HG03571 (cell line): ENCODE measurements around the gene CFAP46.

Experiments used
- ATAC-seq: cut with Tn5 transposase; IDR thresholded peaks from one replicate; pipeline ENCODE4 v1.9.1; 2021; ENCODE audit not compliant: unreplicated experiment

Gene CFAP46

DNA sequence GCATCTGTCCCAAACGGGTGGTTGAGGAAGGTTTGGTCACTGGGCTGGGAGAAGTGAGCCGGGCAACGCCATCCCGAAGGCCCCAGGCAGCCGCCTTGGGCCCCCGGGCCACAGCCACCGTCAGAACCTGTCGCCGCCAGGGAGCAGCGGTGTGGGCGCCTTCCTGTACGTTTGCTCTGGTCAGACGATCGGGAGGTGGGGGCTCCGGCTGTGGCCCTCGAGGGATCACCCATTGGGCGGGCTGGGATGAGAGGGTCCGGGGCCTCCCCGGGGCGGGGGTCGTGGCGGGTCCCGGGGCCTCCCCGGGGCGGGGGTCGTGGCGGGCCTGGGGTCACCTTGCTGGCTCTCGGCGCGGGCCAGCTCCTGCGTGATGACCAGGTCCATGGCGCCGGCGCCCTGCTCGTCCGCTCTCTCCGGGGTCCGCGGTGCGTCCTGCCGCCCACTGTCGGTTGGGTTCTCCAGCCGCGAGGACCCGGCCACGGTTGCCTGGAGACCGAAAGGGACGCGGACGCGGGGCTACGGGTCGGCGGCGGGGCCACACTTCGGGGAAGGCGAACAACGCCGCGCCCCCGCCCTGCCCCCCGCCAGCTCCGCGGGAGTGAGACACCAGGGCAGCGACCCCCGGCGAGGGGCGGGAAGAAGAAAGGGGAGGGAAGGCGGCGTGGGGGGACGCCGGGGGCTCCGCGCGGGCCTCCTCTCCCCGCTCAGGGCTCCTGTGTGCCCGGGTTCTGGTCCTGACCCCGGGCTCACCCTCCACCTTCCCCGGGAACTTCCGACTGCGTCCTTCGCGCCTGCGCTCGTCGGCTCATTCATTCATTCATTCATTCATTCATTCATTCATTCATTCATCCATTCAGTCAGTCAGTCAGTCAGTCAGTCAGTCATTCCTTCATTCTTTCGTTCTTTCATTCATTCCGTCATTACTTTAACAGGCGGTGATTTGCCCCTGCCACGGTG, at the start of gene CFAP46:
CFAP46 (minus strand) TSS at position 470 of the 957 bp plus-strand sequence; CDS start at position 384, 86 bp downstream.
- ATAC-seq: no peak

DNA sequence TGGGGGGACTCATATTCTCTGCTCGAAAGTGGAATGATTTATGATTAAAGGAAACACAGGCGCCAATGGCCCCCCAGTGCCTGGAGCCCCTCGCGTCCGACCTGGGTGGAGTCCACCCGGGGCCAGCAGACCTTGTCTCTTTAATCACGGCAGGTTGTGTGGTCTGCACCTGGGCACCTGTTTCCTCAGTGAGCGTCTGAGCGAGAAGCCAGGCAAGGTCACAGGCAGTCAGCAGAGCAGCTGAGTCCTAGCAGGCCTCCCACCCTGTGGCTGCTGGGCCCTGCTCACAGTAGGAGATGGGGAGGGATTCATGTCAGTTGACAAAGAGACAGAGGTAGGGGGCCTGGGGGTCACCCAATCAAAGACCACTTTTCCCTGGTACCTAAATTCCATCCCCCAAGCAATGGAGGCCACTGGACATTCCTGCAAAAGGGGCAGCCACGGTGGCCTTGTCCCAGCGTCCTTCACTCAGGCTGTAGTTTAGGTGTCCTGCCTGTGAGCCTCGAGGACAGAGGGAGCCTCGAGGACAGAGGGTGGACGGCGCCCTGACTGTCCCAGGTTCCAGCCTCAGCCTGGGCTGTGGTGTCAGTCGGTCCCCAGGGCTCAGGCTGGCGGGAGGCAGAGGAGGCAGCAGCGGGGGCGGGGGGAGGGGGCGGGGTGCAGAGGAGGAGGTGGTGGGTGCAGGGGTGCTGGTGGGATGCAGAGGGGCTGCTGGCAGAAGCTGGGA, 49.5 kb upstream of the CFAP46 start:
- no peak for ATAC-seq

DNA sequence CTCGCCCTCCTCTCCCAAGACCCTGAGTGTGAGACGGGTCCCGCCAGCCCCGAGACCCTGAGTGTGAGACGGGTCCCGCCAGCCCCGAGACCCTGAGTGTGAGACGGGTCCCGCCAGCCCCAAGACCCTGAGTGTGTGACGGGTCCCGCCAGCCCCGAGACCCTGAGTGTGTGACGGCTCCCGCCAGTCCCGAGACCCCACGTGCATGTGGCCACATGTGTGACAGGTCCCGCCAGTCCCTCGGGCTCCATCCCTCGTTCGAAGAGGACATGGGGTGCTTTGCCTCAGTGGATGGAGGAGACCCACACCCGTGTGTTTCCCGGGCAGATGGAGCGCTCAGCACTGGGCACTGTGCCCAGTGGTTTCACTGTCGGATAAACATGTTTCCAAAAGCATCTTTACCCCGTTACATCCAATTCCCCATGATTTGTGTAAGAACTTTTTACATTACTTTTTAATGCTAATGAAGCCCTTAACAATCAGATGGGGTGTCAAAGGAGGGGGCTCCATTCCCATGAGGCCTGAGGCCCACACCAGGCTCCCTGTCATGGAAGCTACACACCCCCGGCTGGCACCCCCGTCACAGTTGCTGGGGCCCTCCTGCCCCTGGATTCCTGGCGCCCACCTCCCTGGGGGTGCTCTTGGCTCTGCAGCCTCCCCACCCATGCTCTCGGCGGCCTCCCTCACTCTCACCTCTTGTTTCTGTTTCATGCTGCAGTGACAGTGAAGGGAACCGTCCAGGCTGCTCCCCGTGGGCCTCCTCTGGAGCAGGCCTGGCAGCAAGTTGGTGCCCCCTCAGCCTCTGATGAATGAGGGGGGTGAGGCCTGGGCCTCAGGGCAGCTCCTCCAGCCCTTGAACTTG, 48.5 kb upstream of the CFAP46 start:
- no peak for ATAC-seq

DNA sequence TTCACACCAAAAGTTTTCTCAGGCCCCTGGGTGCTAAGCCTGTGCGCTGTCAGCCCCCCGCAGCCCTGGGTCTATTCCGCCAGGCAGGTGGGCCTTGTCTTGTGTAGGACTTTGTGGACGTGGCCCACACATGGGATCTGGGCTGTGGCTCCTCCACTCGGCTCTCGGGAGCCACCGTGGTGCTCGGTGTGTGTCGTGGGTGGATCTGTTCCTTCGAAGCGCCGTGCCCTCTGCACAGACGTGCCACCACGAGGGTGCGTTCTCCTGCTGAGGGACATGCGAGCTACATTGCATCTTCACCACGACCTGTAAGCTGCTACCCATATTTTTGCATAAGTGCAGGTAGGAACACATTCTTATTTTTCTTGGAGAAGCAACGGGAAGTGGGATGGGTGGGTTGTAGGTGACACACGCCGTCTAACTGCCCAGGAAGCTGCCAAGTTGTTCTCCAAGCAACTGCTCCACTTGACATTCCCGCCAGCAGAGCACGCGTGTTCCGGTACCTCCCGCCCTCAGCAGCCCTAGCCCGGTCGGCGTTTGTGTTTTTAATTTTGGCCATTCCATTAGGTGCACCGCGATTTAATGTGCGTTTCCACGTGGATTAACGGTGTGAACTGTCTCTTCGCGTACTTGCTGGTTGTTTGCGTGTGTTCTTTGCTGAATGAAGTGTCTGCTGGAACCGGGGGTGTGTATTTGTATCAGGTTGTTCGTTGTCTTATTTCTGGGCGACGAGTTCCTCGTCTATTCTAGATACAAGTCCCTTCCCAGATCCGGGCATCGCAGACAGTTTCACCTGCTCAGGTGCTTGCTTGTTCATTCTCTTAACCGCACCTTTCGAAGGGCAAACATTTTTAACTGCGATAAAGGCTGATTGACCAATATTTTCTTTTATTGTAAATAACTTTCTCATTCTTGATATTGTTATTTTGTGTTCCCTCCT, 47.4 kb upstream of the CFAP46 start:
- no peak for ATAC-seq

DNA sequence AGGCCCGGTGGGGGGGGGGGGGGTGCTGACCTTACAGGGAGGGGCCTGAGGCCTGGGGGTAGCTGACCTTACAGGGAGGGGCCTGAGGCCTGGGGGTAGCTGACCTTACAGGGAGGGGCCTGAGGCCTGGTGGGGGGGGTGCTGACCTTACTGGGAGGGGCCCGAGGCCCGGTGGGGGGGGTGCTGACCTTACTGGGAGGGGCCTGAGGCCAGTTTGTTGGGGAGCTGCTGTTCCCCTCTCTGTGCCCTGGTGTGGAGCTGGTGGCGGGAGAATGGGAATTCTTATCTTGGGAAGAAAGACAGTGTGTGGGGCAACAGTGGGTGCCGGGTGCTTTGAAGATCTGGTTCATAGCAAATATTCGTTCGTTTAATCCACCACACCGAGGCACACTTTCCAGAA, 46.6 kb upstream of the CFAP46 start:
- ATAC-seq: no peak

DNA sequence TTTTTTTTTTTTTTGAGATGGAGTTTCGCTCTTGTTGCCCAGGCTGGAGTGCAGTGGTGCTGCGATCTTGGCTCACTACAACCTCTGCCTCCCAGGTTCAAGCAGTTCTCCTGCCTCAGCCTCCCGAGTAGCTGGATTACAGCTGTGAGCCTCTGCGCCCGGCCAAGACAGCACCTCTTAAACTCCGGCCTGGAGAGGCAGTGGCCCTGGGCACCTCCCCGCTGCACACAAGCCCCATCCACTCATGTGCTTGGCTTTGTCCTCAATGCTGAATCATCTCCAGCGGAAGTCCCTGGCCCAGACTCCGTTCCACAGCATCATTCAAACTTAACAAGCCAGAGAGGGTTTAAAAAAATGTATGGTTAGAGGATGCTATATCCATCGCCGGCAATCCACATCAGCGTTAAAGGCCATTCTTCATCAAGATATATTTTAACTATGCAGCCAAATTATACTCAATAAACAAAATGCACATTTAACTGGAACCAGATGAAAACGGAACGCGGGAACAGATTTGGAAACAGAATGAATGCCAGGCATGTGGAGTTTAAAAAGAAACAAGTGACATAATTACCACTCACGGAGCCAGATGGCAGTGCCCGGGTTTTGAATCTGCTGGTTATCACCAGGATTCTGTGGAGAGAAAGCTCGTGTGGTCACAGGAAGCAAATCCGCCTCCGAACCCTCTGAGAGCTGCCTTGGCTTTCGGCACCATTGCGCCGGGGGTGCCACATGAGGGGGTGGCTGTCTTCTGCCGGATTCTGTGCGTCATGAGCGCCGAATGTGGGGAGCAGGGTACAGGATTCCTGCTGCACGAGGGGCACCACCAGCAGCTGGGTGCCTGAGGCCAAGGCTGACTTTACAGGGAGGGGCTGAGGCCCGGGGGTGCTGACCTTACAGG, 45.6 kb upstream of the CFAP46 start:
- ATAC-seq: no peak

DNA sequence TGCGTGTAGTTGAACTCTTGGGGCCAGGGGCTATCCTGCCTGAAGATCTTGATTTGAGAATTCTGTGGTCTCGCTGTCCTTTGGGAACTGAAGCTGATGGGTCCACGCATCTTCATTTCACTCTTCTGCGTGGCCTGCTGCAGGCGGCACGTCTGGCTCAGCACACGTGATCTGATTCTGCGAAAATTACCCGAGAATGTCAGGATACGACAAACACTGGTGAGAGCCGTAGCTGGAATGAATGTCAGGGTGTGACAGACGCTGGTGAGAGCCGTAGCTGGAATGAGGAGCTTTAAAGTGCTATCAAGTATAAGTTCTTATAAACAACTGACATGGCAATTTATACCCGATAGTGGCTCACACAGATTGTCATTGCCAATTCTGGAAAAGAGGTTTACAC, 44.6 kb upstream of the CFAP46 start:
- ATAC-seq: no peak

DNA sequence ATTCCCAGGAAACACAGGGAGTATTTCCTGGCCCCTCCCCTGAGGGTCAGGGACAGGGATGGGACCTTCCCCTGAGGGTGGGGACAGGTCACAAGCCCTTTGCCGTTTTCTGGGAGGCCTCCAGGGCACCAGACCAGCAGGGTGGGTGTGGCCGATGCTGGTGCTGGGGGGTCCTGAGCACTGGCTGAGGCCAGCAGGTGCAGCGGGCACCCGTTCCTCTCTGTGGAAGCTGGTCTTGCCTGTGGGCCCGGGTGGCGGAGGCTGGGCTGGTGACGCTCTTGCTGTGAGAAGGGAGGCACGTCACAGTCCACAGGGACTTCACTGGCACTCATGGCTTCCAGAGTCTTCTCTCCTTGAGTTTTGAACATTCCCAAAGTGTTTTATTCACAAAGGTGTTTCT, 44.2 kb upstream of the CFAP46 start:
- ATAC-seq: no peak

DNA sequence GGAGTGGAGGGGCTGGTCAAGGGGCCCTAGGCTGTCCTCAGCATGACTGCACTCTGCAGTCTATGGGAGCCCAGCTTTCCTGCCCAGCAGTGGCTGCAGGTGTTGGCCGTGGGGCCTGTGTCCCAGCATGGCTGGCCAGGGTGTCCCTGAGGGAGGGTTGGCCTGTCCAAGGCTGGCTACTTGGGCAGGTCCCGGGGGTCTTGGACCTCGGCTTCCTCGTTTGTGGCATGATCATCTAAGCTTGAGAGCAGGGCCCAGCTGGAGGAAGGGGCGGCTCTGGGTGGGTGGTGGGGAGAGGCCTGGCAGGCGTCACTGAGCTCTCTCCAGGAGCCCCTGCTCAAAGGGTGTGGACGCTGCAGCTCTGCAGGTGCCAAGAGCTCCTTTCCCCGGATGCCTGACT, 43.7 kb upstream of the CFAP46 start:
- no peak for ATAC-seq

DNA sequence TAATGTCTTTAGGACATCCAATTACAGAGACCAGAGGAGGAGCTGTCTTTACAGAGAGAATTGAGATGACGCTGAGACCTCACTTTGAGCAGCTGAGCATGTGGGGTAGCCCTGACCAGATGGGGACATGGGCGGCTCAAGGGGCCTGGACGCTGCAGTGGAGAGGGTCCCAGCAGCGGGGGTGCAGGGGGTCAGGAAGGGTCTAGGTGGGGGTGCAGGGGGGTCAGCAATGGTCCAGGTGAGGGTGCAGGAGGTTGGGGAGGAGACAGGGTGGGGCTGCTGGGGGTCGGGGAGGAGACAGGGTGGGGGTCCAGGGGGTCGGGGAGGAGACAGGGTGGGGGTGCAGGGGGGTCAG, 43.2 kb upstream of the CFAP46 start:
- no peak for ATAC-seq

DNA sequence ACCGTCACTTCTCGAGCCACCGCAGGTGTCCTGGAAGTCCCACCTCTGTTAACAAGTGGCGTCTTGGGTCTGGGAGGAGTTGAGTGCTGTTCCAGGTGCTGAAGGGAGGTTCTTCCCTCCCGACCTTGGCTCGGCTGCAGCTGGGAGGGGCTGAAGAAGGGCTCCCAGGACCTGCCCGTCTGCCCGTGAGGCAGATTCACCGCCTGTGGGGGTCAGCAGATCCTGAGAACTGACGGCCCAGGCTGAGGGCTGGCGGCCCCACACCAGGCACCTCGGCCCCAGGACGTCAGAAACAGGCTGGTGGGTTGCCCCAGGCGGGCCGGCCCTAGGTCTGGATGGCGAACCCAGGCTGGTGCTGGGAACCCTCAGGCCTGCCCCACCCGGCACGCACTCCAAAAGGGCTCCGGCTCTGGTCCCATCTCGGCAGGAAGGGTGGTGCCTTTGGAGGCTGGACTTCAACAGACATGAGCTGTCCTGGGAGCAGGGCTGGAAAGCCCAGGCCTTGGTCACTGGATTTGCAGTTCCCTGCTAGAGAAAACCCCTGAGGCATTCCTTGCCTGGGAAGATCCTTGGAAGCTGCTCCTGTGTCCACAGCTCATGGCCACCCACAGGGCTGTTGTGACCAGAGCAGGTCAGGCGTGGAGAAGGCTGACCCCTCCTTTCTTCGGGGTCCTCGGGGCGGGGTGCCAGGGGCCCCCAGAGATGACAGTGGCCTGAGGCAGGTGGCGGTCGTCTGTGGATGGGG, 42.6 kb upstream of the CFAP46 start:
- no peak for ATAC-seq

DNA sequence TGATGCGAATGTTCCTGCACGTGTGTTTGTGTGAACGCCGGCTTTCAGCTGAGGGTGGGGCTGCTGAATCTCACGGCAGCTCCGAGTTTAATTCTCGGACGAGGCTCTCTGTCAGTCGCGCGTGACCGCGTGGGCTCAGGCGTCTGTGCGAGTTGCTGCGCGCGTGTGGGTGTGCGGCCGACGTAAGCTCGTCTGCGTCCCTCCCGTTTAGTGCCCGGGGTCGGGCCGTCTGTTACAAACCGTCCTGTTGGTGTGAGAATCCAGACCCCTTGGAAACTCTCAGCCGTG, 41.6 kb upstream of the CFAP46 start:
- no peak for ATAC-seq

DNA sequence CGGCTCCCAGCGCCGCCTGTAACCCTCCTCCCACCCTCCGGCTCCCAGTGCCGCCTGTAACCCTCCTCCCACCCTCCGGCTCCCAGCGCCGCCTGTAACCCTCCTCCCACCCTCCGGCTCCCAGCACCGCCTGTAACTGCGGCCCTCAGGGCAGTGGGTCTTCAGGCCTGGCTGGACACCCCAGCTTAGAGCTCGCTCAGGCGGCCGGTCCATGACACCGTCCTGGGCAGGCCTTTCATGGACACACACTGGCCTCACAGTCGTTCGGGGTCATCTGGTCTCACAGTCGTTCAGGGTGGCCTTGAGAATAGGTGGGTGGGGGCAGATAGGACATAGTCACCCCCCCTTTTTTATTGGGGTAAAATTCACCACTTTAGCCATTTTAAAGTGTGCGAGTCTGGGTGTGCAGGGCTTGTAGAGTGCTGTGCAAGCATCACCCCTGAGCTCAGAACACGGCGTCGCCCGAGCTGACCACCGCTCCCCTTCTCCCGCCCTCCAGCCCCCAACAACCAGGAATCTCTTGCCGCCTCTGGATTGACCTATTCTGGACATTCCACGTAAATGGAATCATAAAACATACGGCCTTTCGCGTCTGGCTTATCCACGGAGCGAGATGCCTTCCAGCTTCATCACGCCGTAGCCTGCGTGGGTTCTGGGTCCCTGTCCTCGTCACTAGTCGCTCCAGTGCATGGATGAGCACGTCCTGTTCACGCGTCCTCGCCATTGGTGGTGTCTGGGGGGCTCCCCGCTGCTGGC, 41.1 kb upstream of the CFAP46 start:
- ATAC-seq: no peak

DNA sequence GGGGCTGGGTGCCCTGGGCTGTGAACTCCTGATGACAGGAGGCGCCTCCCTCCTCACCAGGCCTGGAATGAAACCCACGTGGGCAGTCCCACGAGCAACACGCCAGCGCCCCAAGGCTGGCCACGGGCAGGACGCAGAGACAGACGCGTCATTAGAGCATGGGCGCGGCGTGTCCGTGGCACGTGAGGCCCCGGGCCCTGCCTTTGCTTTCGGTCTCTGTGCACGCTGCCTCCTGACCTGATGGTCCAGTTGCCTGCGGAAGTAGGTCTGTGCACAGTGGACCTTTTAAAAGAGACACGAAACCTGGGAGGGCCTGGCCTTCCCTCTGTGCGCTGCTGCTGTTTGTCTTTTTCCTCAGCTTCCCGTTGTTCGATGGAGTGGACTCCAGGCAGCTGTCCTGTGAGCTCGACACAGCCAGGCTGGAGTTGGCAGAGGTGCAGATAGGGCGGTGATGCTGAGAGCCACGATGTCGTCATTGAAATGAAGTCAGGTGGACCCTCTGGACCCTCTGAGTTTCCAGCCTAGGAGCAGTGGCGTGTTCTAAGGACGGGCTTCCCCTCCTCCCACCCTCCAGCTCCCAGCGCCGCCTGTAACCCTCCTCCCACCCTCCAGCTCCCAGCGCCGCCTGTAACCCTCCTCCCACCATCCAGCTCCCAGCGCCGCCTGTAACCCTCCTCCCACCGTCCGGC, 40.1 kb upstream of the CFAP46 start:
- ATAC-seq: no peak

DNA sequence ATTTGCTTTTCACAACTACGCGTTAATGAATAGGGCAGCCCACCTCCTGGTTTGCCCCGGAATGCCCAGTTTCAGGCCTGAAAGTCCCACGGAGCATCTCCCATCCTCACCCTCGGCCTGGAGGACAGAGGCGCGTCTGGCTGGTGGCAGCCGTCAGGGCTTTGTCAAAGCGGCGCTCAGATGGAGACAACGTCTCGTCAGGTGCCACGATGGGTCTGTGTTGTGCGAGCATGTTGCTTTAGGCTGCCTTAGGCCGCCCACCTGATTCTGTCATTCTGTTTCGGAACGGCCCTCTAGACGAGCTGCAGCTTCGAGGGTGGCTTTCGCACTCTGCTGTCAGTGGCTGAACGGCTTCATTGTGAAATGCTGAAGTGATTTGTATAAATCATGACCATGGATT, 39.4 kb upstream of the CFAP46 start:
- ATAC-seq: no peak

DNA sequence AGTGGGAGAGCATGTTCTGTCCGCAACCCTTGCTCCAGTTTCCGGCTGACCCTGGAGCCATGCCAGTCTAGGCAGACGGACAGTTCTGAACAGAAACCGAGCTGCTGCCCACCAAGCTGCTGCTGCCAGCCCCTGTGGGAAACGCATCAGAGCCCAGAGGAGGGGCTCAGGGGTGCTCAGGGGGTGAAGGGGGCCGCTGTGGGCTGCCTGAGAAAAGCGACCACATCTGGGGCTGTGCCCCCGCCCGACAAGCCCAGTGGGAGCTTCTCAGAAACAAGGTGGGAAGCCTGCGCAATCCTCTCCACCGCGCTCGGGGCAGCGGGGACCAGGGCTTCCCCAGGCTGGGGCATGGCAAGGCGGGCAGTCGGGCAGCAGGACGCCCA, 38.8 kb upstream of the CFAP46 start:
- ATAC-seq: no peak

DNA sequence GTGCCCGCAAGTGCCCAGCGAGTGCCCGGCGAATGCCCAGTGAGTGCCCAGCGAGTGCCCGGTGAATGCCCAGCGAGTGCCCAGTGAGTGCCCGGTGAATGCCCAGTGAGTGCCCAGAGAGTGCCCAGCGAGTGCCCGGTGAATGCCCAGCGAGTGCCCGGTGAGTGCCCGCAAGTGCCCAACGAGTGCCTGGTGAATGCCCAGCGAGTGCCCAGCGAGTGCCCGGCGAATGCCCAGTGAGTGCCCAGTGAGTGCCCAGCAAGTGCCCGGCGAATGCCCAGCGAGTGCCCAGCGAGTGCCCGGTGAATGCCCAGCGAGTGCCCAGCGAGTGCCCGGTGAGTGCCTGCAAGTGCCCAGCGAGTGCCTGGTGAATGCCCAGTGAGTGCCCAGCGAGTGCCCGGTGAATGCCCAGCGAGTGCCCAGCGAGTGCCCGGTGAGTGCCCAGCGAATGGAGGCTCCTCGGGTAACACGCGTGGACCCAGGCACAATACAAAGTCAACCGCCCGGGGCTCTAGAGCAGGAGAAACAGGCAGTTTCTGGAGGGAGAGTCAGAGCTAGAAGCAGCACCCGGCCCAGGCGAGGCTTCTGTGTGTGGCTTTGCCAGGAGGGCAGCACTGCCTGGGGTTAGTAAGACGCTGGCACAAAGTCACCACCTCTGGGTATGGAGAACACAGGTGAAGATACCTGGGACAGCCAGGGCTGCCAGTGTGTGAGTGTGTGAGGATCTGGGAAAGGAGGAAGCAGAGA, 38.2 kb upstream of the CFAP46 start:
- no peak for ATAC-seq
